NCI-H128 (cell line): ENCODE results near the gene DNASE1L1.
"Not testable (repeated sequence)": the region's sequence is repeated elsewhere in the genome, so short reads cannot be mapped to it uniquely, and the experiment has no call there.

Experiments
- DNase-seq: peaks from one replicate; lab custom pipeline; 2025; ENCODE audit not compliant: unreplicated experiment; lab: John Stamatoyannopoulos, UW

DNASE1L1 gene

GRCh38 chrX:154408659-154409221 lies 314 bp downstream of the DNASE1L1 start:
- DNase-seq, result no peak

GRCh38 chrX:154404625-154405192 lies 4.3 kb downstream of the DNASE1L1 start:
- no peak for DNase-seq

GRCh38 chrX:154403858-154404257 lies 5.2 kb downstream of the DNASE1L1 start:
- DNase-seq, result no peak

- no peak for DNase-seq
Measured at GRCh38 chrX:154403192-154403591, 5.9 kb downstream of the DNASE1L1 start.

- DNase-seq, result no peak
Measured at GRCh38 chrX:154402622-154403127, 6.4 kb downstream of the DNASE1L1 start.

- no peak for DNase-seq
Measured at GRCh38 chrX:154401918-154402621, 7.0 kb downstream of the DNASE1L1 start.

- no peak for DNase-seq
Measured at GRCh38 chrX:154401045-154401799, 7.8 kb downstream of the DNASE1L1 start.

GRCh38 chrX:154400369-154400817 lies 8.7 kb downstream of the DNASE1L1 start:
- not testable (repeated sequence) for DNase-seq

GRCh38 chrX:154399527-154400368 lies 9.3 kb downstream of the DNASE1L1 start:
- DNase-seq, result no peak

GRCh38 chrX:154398668-154399526 lies 10.2 kb downstream of the DNASE1L1 start:
- DNase-seq, result peak; percentile 64

GRCh38 chrX:154397888-154398667 lies 11.0 kb downstream of the DNASE1L1 start, which contains the start of gene RPL10:
RPL10 (plus strand) TSS chrX:154398377; CDS start chrX:154398520, 143 bp downstream.
- DNase-seq, result peak; percentile 92

- no peak for DNase-seq
Measured at GRCh38 chrX:154396973-154397887, 11.8 kb downstream of the DNASE1L1 start.

GRCh38 chrX:154396363-154396762 lies 12.7 kb downstream of the DNASE1L1 start:
- not testable (repeated sequence) for DNase-seq

GRCh38 chrX:154389812-154390747 lies 19.0 kb downstream of the DNASE1L1 start:
- not testable (repeated sequence) for DNase-seq

- not testable (repeated sequence) for DNase-seq
Measured at GRCh38 chrX:154388649-154389048, 20.4 kb downstream of the DNASE1L1 start.

- DNase-seq, result not testable (repeated sequence)
Measured at GRCh38 chrX:154388094-154388493, 21.0 kb downstream of the DNASE1L1 start.
